HG03354 (cell line): ENCODE measurements around the gene TSKS.

Source experiments
- ATAC-seq: cut with Tn5 transposase; IDR thresholded peaks from one replicate; pipeline ENCODE4 v1.9.1; 2021; ENCODE audit warnings: mild to moderate bottlenecking; ENCODE audit not compliant: unreplicated experiment, poor library complexity, severe bottlenecking

Gene TSKS

DNA sequence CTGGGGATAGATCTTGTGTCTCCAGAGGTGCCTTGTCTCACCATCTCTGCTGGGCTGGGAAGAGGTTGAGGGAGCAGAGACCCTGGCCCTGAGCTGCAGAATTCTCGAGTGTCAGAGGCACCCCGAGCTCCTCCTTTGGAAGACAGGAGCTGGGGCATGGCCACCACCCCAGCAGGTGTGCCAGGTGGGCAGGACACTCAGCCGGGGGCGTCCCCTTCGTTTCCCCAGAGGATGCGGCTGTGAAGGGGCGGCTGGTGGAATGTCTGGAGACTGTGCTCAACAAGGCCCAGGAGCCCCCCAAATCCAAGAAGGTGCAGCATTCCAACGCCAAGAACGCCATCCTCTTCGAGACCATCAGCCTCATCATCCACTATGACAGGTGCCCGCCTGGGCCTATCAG is 35.5 kb upstream of the TSKS start:
- no peak for ATAC-seq

DNA sequence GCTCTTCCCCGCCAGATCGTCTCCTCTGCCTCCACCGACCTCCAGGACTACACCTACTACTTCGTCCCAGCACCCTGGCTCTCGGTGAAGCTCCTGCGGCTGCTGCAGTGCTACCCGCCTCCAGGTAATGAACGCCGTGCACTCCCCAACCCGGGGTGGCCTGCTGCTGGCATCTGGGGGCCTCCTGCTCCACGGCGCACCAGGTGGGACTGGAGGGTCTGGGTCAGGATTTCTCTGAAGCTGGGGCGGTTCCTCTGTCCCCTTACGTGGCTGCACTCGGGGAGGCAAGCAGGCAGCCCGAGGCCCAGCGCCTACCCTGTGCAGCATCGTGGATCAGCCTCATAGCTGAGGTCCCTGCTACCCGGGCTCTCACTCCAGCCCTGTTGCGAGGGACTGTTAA is 32.5 kb upstream of the TSKS start:
- no peak for ATAC-seq

DNA sequence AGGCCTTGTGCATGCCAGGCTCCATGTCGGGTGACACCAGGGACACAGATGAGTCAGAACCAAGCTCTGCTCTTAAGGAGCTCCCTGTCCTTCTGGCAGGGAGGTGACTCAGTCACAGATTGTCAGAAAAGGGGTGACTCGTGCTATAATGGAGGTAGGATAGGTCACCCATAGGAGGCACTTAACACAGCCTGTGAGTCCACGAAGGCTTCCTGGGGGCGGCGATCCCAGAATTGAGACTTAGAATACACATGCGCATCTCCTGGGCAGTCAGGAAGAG is 30.4 kb upstream of the TSKS start:
- no peak for ATAC-seq

DNA sequence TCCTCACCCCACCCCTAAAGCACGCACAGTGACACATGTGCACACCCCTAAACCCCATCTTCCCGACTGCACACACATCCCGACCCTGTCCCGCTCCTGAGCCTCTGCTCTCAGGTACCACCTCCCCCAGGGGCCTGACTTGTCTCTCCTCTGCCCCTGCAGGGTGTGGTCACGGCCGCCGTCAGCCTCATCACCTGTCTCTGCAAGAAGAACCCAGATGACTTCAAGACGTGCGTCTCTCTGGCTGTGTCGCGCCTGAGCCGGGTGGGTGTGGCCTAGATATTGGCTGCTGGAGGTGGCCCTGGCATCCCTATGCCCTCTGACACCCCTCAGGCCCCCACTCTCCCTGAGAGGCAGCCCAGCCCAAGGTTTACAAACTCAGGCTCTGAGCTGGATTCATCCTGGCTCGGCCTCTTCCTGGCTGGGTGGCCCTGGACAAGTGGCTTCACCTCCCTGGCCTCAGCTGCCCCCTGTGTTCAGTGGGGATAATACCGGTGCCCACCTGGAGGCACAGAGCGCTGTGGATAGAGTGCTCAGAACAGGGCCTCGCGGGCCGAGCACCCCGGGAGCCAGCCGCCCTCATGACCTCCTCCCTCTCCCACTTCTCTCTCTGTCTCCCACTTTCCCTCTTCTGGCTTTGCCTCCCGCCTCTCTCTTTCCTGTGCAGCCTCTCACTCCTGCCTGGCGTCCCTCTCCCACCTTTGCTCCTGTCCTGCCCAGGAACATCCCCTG is 29.9 kb upstream of the TSKS start:
- ATAC-seq, result no peak

DNA sequence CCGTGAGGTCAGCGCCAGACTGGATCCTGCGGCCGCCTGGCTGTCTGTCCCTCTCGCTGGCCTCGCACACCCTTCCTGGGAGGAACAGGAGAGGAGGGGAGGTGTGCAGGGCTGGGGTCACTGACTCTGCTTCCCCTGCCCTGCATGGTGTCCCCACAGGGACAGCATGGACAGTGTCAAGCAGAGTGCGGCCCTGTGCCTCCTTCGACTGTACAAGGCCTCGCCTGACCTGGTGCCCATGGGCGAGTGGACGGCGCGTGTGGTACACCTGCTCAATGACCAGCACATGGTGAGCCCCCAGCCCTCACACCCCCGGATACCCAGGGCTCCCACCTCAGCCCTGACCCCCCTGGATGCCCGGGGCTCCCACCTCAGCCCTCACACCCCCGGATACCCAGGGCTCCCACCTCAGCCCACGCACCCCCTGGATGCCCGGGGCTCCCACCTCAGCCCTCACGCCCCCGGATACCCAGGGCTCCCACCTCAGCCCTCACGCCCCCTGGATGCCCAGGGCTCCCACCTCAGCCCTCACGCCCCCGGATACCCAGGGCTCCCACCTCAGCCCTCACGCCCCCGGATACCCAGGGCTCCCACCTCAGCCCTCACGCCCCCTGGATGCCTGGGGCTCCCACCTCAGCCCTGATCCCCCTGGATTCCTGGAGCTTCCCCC is 28.8 kb upstream of the TSKS start:
- ATAC-seq, result no peak

DNA sequence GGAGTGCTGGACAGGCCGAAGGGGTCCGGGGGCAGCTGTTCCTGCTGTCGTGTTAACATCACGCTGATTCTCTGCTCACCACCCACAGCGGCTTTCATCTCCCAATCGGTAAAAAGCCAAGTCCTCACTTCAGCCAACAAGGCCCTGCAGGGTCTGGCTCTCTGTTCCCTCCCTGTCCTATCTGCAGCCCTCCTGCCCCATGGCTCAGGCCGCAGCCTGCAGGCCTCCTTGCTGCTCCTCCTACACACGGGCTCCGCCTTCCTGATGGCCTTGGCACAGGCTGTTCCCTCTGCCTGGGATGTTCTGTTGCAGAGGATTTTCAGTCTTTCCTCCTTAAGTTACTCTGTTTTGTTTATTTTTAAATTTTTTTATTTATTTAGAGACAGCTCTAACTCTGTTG is 27.8 kb upstream of the TSKS start:
- no peak for ATAC-seq

DNA sequence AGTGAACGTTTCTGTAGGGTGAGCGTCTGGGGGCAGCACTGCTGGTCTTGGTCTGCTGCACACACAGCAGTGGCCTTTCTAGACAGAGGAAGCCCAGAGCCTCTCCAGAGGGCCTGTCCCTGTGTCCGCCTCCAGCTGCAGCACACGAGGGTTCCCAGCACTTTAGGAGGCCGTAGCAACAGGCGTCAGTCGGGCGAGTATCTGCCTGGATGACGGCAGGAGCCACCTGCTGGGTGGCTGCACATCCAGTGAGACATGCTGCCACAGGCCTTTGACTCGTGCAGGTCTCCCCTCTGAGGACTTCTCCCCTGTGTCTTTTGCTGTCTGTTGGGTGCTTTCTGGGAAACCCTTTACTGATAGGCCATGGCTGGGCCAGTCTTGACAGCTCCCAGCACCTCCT is 25.8 kb upstream of the TSKS start:
- no peak for ATAC-seq

DNA sequence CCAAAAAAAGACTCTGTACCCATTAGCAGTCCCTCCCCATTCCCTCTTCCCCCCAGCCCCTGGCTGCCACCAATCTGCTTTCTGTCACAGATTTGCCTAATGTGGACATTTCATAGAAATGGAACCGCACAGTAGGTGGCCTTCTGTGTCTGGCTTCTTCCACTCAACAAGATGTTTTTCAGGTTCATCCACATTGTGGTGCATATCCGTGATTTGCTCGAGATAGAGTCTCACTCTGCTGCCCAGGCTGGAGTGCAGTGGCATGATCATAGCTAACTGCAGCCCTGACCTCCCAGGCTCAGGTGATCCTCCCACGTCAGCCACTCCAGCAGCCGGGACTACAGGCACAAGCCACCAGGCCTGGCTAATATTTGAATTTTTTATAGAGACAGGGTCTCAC is 24.6 kb upstream of the TSKS start:
- ATAC-seq, result no peak

DNA sequence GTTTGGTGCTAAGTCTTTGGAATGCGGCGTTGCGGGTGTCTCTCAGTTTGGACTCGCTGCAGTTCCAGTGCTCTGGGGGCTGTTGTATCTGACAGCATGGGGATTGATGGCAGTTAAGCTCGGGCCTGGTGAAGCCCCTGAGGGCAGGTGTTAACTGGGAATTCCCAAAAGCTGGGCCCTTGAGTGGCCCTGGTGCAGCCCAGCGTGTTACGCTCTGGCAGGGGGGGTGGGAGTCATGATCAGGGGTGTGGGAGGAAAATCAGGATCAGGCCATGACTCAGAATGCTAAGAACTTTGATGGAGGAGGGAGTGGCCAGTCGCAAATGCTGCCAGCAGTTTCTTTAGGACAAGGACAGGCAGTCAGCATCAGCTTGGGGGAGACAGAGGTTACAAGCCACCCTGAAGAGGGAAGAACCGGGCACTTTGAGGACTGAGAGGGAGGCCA is 23.3 kb upstream of the TSKS start:
- no peak for ATAC-seq

DNA sequence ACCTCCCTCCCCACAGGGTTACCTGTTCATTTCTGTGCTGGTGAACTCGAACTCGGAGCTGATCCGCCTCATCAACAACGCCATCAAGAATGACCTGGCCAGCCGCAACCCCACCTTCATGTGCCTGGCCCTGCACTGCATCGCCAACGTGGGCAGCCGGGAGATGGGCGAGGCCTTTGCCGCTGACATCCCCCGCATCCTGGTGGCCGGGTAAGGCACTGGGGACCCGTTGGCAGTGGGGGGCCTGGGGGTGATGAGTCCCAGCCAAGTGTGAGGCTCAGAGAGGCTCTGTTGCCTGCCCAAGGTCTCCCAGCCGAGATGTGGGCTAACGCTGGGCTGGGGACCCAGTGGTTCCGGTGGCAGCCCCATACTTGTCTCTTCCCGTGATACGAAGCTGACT is 19.4 kb upstream of the TSKS start:
- ATAC-seq, result no peak

DNA sequence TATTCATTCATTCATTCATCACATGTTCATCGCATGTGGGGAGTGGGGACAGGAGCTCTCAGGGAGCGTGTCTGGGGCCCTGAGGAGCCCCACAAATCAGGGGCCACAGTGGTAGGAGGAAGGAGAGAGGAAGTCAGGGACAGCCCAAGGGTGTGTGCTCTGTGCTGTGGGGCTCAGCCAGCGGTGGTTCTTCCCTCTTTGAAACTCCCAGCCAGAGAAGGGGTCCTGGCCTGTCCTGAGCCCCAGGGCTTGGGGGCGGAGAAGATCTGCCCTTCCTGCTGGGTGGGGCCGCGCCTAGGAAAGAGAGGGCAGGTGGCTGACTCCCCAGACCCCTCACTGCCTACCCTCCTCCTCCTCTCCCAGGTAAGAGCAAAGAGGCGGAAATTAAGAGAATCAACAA is 18.3 kb upstream of the TSKS start:
- no peak for ATAC-seq

DNA sequence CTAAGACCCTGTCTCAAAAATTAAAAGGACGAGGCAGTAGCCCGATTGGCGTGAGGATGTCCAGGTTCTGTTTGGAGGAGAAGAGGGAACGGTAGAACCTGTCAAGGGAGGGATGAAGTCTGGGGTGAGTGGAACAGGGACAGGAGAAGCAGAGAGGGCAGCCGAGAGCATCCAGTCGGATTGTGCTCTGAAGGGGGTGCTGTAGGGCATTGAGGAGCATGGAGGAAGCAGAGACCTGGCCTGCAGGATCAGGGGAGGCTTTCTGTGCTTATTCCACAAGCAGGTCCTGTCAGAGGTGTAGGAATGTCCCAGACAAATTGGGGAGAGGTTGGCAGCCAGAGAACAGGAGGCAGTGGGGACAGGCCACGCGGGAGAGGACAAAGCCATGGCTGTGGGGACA is 17.8 kb upstream of the TSKS start:
- ATAC-seq, result no peak

DNA sequence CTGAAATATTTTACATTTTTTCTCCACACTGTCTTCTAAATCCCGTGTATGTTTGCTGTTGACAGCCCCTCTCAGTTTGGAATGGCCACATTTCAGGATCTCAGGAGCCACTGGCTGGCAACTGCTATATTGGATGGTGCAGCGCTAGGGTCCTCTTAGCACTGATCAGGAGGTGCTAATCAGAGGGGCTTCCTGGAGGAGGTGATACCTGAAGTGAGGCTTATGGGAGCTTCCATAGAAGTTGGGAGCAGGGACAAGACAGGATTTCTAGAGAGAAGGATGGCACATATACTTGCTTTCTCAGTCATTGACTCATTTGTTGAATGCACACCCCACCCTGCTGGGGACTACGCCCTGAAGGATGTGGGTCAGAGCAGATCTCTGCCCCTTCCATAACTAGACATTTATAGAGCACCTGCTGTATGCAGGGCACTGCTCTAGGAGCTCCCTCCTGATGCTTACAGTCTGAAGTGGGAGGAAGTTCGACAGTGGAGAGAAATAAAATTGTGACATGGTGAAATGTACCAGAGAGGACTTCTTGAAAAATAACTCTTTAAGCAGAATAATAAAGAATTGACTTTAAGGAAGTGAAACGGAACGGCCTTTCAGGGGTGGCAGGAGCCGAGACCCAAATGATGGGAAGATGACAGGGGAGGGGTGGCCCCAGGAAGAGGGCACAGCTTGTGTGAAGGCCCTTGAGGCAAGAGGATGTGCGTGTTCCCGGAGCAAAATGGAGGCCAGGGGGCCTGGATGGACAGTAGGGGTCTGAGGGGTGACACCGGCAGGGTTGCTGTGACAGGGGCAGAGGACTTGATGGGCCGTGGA is 16.8 kb upstream of the TSKS start:
- ATAC-seq, result no peak

DNA sequence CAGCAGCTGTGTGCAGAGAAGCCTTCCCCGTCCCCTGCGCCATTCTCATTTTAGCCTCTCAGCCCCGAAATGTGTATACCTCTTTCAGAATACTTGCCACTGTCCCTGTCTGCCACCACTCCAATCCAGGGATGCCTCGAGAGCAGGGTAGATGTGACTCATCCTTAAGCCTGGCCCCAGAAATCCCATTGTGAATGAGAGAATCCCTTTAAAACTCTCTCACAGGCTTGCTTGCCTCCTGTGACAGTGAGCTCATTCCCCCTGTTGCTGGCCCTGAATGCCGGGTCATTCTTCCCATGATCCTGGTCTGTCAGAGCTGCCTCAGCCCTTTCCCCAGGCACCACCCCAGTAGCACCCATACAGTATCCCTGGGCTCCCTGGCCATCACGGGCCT is 13.3 kb upstream of the TSKS start:
- no peak for ATAC-seq

DNA sequence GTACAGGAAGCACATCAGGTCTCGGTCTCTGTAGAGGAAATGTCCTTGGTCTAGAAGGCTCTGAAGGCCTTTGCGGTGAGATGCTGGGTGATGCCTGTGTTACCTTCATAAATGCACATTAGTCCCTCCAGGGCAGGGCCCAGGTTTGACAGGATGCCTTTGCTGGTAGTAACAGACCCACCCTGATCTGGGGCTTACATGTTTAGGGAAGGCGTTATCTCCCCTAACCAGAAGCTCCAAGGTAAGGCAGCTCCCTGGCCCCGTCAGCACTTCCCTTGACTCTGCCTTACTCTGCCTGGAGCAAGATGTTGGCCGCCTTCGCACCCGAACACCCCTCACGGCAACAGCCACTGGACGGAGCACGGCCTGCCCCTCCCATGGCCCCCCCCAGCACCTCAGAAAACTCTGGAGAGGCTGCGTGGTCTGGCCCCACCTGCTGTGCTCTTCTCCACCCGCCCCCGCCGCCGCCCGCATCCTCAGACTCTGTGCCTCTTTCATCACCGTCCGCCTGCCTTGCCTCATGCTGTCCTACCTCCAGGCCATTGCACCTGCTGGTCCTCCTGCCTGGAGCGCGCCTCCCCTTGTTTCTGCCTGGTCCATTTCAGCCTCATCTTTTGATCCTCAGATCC is 12.8 kb upstream of the TSKS start:
- ATAC-seq, result no peak

DNA sequence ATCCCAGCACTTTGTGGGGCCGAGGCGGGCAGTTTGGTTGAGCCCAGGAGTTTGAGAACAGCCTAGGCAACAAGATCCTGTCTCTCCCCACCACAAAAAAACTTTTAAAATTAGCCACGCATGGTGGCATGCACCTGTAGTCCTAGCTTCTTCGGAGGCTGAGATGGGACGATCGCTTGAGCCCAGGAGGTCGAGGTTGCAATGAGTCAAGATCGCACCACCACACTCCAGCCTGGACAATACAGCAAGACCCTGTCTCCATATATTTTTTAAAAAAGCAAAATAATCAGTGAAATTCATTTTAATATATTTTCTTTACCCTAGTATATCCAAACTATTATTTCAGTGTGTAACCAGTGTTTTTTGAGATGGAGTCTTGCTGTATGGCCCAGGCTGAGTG is 11.9 kb upstream of the TSKS start:
- no peak for ATAC-seq

DNA sequence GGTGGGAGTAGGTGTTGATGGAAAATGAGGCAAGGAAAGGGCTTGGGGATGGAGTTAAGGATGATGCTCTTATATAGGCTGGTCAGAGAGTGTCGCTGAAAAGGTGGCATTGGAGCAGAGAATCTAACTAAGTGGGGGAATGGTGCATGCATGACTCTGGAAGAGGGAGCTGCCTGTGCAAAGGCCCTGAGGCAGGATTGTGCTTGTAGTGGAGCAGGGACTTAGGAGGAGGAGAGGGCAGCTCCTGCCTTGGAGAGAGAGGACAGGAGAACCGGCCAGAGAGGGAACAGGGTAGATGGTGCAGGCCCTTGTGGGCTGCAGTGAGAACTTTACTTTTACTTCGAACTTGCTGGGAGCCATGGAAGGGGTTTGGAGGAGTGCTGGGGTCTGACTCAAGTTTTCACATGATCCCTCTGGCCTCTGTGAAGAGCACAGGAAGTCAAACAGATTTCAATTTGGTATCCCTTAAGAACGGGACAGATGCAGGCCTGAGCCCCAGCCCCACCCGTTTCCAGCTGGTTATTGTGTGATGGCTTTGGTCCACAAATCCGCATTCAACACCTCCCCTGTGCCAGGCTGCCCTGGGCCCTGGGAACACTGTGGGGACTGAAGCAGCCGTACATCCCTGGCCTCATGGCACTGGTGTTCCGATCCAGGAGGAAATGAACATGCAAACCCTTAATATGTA is 10.7 kb upstream of the TSKS start:
- no peak for ATAC-seq

DNA sequence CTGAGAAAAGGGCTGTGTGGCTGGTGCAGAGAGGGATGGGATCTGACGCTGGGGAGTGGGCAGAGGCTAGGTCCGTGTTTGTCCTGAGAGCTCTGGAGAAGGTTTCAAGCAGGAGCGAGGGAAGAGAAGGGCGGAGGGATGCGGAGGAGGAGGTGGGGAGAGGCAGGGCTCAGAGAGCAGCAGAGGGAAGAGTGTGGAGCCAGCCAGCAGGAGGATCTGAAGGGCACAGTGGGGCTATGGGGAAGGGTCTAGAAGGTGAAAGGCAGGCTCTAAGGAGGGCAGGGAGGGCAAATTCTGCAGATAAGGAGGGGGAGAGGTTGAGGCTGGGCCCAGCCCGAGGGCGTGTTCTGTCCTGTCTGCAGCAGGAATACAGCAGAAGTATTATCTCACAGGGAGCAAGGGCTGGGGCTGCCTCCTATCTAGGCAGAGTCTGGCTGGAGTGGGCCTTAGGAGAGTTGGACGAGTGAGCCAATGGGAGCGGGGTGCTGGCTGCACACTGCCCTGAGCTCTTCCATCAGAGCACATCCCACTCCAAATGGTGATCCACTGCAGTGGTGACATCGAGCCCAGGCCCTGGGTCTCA is 9.8 kb upstream of the TSKS start:
- no peak for ATAC-seq

DNA sequence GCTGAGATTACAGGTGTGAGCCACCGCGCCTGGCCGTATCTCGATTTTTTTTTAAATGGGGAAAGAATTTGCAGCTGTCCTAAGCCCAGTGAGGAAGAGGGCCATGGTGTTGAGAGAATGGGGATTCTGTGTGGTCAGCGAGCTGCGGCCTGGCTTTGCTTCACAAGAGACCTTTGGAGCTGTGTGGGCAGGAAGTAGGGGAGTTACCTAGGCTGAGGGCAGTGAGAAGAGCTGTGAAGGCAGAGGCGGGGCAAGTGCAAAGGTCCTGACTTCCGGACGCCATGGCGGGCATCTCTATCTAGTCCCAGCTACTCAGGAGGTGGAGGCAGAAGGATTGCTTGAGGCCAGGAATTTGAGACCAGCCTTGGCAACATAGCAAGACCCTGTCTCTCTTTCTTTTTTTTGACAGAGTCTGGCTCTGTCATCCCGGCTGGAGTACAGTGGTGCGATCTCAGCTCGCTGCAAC is 8.6 kb upstream of the TSKS start:
- ATAC-seq, result no peak

DNA sequence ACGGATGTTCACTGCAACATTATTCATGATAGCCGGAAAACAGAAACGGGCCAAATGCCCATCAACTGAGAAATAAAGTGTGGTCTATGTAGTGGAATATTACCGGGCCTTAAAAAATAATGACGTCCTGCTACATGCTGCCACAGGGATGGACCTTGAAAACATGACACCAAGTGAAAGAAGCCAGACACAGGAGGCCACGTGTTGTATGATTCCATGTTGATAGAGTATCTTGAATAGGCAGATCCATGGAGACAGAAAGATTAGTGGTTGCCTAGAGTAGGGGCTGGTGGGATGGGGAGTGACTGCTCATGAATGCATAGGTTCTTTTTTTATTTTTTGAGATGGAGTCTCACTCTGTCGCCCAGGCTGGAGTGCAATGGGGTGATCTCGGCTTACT is 7.4 kb upstream of the TSKS start:
- ATAC-seq, result no peak
